Activated CD4-positive, alpha-beta T cell treated with anti-CD3 and anti-CD28 coated beads for 4 hours (primary cell): ENCODE results near the gene ANKS1B.
"Not testable (repeated sequence)": the region's sequence is repeated elsewhere in the genome, so short reads cannot be mapped to it uniquely, and the experiment has no call there.

ENCODE experiments used
- DNase-seq, 2 donors: peaks; one replicate each; pipeline ENCODE4 v3.0.0-alpha.2; 2020

The ANKS1B gene

GRCh38 chr12:99984271-99985128 is at the start of gene ANKS1B:
ANKS1B (minus strand) TSS chr12:99984936; CDS start chr12:99984237, 699 bp downstream.
- no peak for DNase-seq

GRCh38 chr12:100031836-100032235 is 47.1 kb upstream of the ANKS1B start:
- DNase-seq, result no peak

GRCh38 chr12:100027671-100028070 is 42.9 kb upstream of the ANKS1B start:
- DNase-seq, result no peak

- no peak for DNase-seq
Observed at GRCh38 chr12:100026241-100026640, 41.5 kb upstream of the ANKS1B start.

- DNase-seq, result no peak
Observed at GRCh38 chr12:100024974-100025555, 40.3 kb upstream of the ANKS1B start.

- DNase-seq, result no peak
Observed at GRCh38 chr12:100020370-100020769, 35.6 kb upstream of the ANKS1B start.

- DNase-seq, result no peak
Observed at GRCh38 chr12:100017056-100017455, 32.3 kb upstream of the ANKS1B start.

GRCh38 chr12:100016304-100016703 is 31.6 kb upstream of the ANKS1B start:
- not testable (repeated sequence) for DNase-seq

- DNase-seq, result not testable (repeated sequence)
Observed at GRCh38 chr12:100005846-100006245, 21.1 kb upstream of the ANKS1B start.

GRCh38 chr12:99997806-99998205 is 13.1 kb upstream of the ANKS1B start:
- DNase-seq, result no peak

GRCh38 chr12:99996095-99996494 is 11.4 kb upstream of the ANKS1B start:
- DNase-seq, result no peak

GRCh38 chr12:99985631-99986030 is 895 bp upstream of the ANKS1B start:
- DNase-seq, result no peak

- DNase-seq, result no peak
Observed at GRCh38 chr12:99985129-99985570, 414 bp upstream of the ANKS1B start.

- DNase-seq, result no peak
Observed at GRCh38 chr12:99983456-99984258, 1.1 kb downstream of the ANKS1B start.

GRCh38 chr12:99981639-99982190 is 3.0 kb downstream of the ANKS1B start:
- DNase-seq, result no peak

- no peak for DNase-seq
Observed at GRCh38 chr12:99979471-99979870, 5.3 kb downstream of the ANKS1B start.

GRCh38 chr12:99978152-99978551 is 6.6 kb downstream of the ANKS1B start:
- no peak for DNase-seq

GRCh38 chr12:99977550-99977949 is 7.2 kb downstream of the ANKS1B start:
- DNase-seq, result no peak

- no peak for DNase-seq
Observed at GRCh38 chr12:99976762-99977161, 8.0 kb downstream of the ANKS1B start.

- DNase-seq, result no peak
Observed at GRCh38 chr12:99975321-99975720, 9.4 kb downstream of the ANKS1B start.

GRCh38 chr12:99974146-99974545 is 10.6 kb downstream of the ANKS1B start:
- DNase-seq, result no peak

GRCh38 chr12:99966429-99966828 is 18.3 kb downstream of the ANKS1B start:
- DNase-seq, result no peak

GRCh38 chr12:99960311-99960710 is 24.4 kb downstream of the ANKS1B start:
- DNase-seq, result no peak
